Neural progenitor cell (in vitro differentiated cells): ENCODE data around the gene TSPAN13.

Experiments
- CTCF ChIP-seq: fragments of 200-600 bp; sonication (generic); IDR thresholded peaks from 2 replicates; pipeline ENCODE4 v1.5.1; 2017; ENCODE audit warnings: antibody characterized with exemption, mild to moderate bottlenecking
- EZH2 ChIP-seq: fragments of 200-600 bp; sonication (generic); IDR thresholded peaks from 2 replicates; pipeline ENCODE4 v1.6.1; 2017; ENCODE audit warnings: antibody characterized with exemption, mild to moderate bottlenecking, moderate library complexity

DNA sequence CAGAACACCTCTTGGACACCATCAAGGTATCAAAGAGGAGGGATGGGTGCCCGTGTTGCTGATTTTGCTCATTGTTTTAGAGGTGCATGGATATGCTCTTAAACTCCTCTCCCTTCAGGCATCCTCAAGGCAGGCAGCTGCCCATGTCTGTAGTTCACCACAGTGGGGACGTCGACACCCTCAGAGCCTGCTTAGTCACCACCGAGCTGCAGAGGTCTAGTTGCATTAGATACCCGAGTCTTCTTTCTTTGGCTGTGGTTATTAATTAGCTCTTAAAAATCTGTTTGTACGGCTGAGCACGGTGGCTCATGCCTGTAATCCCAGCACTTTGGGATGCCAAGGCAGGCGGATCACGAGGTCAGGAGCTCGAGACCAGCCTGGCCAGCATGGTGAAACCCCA lies 24.7 kb upstream of the TSPAN13 start:
- TF ChIP-seq CTCF = no peak
- no peak for TF ChIP-seq EZH2
